CD4-positive, alpha-beta T cell treated with Interleukin-1 beta for 1 hour (primary cell): ENCODE data around the gene RNU6-9.

Experiments used
- DNase-seq, 2 donors: peaks; one replicate each; pipeline ENCODE4 v3.0.0-alpha.2; 2020 to 2022

The RNU6-9 gene

GRCh38 chr19:899336-900042, 6.2 kb downstream of the RNU6-9 start:
- no peak for DNase-seq

DNA sequence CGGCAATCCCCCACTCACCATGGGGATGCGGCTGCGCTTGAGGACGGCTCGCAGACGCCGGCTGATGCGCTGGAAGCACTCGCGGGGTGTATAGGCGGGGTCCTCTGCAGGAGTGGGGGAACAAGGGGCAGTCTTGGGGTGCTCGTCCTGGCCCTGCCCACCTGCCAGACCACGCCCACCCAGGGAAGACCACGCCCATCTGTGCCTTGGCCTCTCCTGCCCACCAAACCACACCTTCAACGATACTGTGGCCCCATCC, 6.7 kb downstream of the RNU6-9 start:
- no peak for DNase-seq

GRCh38 chr19:900302-901111, 7.2 kb downstream of the RNU6-9 start:
- DNase-seq: peak; percentile 50 to 60

GRCh38 chr19:901216-902092, 8.2 kb downstream of the RNU6-9 start:
- DNase-seq: no peak

- no peak for DNase-seq
Measured at GRCh38 chr19:902093-902370, 8.7 kb downstream of the RNU6-9 start.

GRCh38 chr19:902446-903226, 9.4 kb downstream of the RNU6-9 start:
- DNase-seq: no peak

DNA sequence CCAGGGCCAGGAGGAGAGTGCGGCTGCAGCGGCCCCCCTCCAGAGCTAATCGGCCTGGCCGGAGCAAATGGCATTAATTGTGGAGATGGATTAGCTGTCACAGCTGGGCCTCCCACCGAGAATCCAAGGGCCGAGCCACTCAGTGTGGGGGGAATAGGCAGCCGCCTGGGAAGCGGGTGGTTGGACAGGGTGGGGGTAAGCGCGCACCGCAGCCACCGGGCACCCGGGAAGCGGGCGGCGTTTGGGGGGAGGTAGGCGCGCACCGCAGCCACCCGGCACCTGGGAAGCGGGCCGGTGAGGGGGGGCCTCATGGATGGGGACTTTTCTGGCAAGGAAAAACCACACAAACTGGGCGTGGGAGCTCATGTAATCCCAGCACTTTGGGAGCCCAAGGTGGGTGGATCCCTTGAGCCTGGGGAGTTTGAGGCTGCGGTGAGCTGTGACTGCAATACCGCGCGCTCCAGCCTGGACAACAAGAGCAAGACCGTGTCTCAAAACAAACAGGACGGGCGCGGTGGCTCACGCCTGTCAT, 10.0 kb downstream of the RNU6-9 start:
- no peak for DNase-seq

GRCh38 chr19:904545-904944, 11.3 kb downstream of the RNU6-9 start:
- no peak for DNase-seq

DNA sequence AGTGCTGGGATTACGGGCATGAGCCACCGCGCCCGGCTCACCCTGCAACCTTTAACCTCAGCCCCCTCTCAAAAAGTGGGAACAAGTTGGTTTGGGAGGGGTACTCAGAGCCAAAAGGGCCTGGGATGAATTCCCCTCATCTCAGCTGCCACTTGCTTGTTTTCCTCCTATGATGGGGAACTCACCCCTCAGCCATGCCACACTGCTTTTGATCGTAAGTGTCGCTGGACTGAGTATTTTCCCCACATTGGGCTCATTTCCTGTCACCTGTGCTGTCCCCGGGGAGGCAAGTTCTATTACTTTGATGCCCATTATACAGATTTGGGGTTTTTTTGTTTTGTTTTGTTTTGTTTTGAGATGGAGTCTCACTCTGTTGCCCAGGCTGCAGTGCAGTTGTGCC, 13.2 kb downstream of the RNU6-9 start:
- peak; percentile 45 to 46 for DNase-seq

DNA sequence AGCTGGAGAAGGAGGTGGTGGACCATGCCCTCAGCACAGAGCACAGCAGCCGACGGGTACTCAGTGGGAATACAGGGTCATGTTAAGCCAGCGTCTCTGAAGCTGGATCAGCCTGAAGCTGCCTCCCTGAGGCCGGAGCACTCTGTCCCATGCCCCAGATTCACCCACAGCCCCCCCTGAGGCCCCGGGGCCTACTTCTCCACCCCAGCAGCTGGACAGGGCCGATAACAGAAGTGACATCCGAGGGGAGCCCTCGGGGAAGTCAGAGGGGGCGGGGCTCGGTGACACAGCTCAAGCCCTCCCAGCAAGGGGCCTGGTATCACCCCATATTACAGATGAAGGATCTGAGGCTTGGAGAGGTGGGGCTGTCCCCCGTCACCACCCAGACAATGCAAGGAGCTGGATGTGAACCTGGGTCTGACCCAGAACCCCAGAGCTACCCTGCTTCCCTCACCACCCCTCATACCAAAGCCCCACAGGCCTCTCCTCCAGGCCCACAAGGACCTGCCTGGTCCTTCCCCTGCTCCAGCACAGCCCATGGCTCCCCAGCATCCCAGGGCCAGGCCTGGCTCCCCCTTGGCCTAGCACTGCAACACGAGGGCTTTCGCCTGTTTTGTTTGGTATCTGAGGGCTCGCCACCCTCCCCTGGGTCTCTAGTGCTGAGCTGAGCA, 14.0 kb downstream of the RNU6-9 start:
- peak; percentile 38 to 77 for DNase-seq

DNA sequence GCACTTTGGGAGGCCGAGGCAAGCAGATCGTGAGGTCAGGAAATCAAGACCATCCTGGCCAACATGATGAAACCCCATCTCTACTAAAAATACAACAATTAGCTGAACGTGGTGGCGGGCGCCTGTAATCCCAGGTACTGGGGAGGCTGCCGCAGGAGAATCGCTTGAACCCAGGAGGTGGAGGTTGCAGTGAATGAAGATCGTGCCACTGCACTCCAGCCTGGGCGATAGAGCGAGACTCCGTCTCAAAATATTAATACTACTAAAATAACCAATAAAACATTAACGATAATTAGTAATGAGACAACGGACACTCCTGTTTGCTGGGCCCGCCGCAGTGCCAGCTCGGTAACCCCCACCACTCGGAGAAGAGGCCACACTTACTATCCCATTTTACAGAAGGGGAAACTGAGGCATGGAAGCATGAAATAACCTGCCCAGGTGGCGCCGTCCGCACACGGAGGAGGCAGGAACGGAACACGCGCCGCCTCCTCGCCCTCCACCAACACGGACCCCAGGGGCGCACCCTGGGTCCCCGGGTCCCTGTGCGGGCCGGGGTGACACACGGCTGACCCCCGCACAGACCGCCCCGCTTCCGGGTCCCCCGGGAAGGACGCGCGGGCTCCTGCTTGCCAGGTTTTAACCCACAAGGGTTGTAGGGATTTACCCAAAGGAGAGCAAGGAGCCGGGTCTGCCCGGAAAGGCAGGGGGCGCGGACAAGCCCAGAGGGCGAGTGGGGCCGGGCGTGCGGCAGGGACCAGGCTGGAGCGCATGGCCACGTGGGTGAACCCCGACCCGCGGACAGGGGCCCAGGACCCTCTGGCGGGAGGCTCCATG, 18.1 kb downstream of the RNU6-9 start:
- no peak for DNase-seq

GRCh38 chr19:912181-913079, 19.1 kb downstream of the RNU6-9 start:
- peak; percentile 53 to 56 for DNase-seq

DNA sequence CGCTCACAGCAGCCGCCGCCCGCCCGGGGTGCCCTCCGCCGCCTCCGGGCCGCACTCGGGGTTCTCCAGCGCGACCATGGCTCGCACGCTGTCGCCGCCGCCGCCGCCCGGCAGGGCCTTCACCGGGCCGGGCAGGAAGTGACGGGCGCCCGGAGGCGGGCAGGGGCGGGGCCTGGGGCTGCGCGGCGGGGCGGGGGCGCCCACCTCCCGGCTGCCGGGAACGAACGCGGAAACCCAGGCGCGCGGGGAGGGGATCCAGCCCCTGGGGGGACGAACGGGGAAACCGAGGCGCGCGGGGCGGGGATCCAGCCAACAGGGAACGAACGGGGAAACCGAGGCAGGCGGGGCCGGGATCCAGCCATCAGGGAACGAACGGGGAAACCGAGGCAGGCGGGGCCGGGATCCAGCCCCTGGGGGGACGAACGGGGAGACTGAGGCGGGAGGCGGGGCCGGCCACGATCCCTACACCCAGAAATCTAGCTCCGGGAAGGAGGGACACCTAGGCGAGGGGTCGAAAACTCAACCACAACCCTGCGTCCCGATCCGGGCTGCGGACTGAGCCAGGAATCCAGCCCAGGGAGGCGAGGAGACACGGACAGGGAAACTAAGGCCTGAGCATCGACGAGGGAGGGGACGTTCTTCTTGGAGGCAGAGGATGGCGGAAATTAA, 19.9 kb downstream of the RNU6-9 start, which contains the start of gene R3HDM4:
Gene R3HDM4 (minus strand): TSS at position 140 of the 669 bp plus-strand sequence. CDS start 62 bp downstream, at position 78.
- DNase-seq: peak; percentile 87 to 90

DNA sequence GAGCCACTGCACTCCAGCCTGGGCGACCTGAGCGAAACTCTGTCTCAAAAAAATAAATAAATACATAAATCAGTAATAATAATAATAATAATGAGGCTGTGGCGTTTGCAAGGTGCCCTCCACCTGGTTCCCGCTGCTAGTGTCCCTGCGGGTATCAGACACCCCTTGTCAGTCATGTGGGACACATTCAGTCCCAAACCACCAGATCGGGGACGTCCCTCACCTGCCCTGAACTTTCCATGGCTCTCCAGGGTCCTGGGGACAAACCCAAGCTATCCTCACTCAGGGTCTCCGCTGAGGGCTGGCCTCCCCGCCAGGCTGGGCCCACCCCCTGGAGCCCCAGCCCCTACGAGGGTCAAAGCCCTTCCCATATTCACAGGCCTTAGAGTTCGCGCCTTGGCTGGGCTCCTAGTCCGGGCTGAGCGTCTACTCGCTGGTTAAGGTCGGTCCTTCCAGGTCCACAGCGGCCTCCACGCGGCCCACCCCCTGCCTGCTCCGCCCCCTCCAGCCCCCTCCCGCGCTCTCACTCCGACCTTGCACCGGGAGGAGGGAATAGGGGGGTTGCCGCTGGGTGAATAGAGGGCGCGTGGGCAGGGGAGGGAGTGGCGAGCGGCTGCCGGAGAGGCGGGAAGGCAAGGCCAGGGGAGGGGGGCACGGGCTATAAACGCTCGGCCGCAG, 23.5 kb downstream of the RNU6-9 start:
- DNase-seq: no peak

- peak; percentile 58 to 82 for DNase-seq
Measured at GRCh38 chr19:917323-918151, 24.3 kb downstream of the RNU6-9 start, which contains the start of gene KISS1R. Gene KISS1R, plus strand, starts transcription at chr19:917333. Its CDS starts 170 bp downstream, at chr19:917503.

DNA sequence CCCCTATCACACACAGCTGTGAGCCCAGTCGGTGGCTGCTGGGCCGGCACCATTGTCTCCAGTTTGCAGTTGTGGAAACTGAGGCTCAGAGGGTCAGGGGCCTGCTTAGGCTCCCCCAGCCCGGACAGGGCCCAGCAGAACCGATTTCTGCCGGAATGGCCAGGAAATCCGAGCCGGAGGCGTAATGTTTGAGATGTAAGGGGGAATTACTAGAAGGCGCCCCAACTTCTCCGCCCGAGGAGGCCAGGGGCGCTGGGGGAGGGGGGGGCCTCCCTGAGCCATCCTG, 24.8 kb downstream of the RNU6-9 start:
- DNase-seq: no peak

GRCh38 chr19:918481-919198, 25.4 kb downstream of the RNU6-9 start:
- no peak for DNase-seq
